ENCODE data around the gene SPTBN4. TPM values are rescaled to one million over a fixed set of nuclear protein-coding genes. Genes with fewer than 3 reads are reported as not detected.
A peak's percentile ranks its signal among the peaks of the same experiment; 100 is the strongest.
"Not testable (repeated sequence)": the region's sequence is repeated elsewhere in the genome, so short reads cannot be mapped to it uniquely, and the experiment has no call there.

SPTBN4 gene
- polyA plus RNA-seq, 6 donors from 2014 or later: not detected

GRCh38 chr19:40489882-40490230 is 23.1 kb downstream of the SPTBN4 start:
- Mint-ChIP-seq H3K9me3 (peaks cover 0 to 5% (median 0%) of the 10 kb centered on the region in 7 donors), H3K4me3 (no peak overlapping the region), H3K4me1 (peaks cover 0 to 7% (median 0%) of the 10 kb centered on the region in 3 donors), H3K27me3 (peaks cover 29 to 66% (median 34%) of the 10 kb centered on the region in 3 donors), H3K36me3 (peaks cover 0 to 4% of the 10 kb centered on the region in 2 donors), H3K27ac (no peak overlapping the region)
- DNase-seq (no peak), ATAC-seq (ENCODE audit: low read depth in 2 of 2) (no peak)

- Mint-ChIP-seq H3K27ac (peak overlapping the region in 2 of 6 donors; percentile 31 to 41), H3K27me3 (peaks cover 21 to 56% (median 35%) of the 10 kb centered on the region in 3 donors), H3K36me3 (peaks cover 0 to 4% of the 10 kb centered on the region in 2 donors), H3K9me3 (peaks cover 0 to 5% (median 0%) of the 10 kb centered on the region in 7 donors), H3K4me1 (peaks cover 0 to 7% (median 0%) of the 10 kb centered on the region in 3 donors), H3K4me3 (no peak overlapping the region)
- ATAC-seq (ENCODE audit: low read depth in 2 of 2) (no peak), DNase-seq (no peak)
Measured at GRCh38 chr19:40492274-40492673, 25.5 kb downstream of the SPTBN4 start.

GRCh38 chr19:40493778-40494177 is 27.0 kb downstream of the SPTBN4 start:
- H3K9me3 Mint-ChIP-seq: peaks cover 0 to 3% (median 0%) of the 10 kb centered on the region in 7 donors
- H3K27ac Mint-ChIP-seq: peak overlapping the region in 1 of 6 donors; percentile 12
- ATAC-seq (ENCODE audit: low read depth in 2 of 2) (no peak), DNase-seq (no peak)
- H3K4me1 Mint-ChIP-seq: no peaks in the 10 kb centered on the region
- peaks cover 0 to 4% of the 10 kb centered on the region in 2 donors for H3K36me3 Mint-ChIP-seq
- peaks cover 14 to 49% (median 35%) of the 10 kb centered on the region in 3 donors for H3K27me3 Mint-ChIP-seq
- no peak overlapping the region for H3K4me3 Mint-ChIP-seq

- peaks cover 0 to 4% of the 10 kb centered on the region in 2 donors for H3K36me3 Mint-ChIP-seq
- H3K27me3 Mint-ChIP-seq: peaks cover 14 to 46% (median 35%) of the 10 kb centered on the region in 3 donors
- H3K4me1 Mint-ChIP-seq: no peaks in the 10 kb centered on the region
Measured at GRCh38 chr19:40494191-40494838, 27.5 kb downstream of the SPTBN4 start.

GRCh38 chr19:40497214-40497613 is 30.4 kb downstream of the SPTBN4 start:
- H3K4me1 Mint-ChIP-seq: no peaks in the 10 kb centered on the region
- DNase-seq (no peak), ATAC-seq (ENCODE audit: low read depth in 2 of 2) (no peak)
- peaks cover 20 to 44% (median 41%) of the 10 kb centered on the region in 3 donors for H3K27me3 Mint-ChIP-seq
- H3K9me3 Mint-ChIP-seq: no peaks in the 10 kb centered on the region
- no peak overlapping the region for H3K4me3 Mint-ChIP-seq
- H3K36me3 Mint-ChIP-seq: no peaks in the 10 kb centered on the region
- H3K27ac Mint-ChIP-seq: no peak overlapping the region

More at GRCh38 chr19:40494191-40494838, 27.5 kb downstream of the SPTBN4 start:
- no peak overlapping the region for H3K4me3 Mint-ChIP-seq
- peak overlapping the region in 1 of 6 donors; percentile 34 for H3K27ac Mint-ChIP-seq
- DNase-seq (no peak), ATAC-seq (ENCODE audit: low read depth in 2 of 2) (no peak)
- H3K9me3 Mint-ChIP-seq: peaks cover 0 to 3% (median 0%) of the 10 kb centered on the region in 7 donors

- Mint-ChIP-seq H3K9me3 (no peaks in the 10 kb centered on the region), H3K27me3 (peaks cover 19 to 55% (median 55%) of the 10 kb centered on the region in 3 donors), H3K4me3 (no peak overlapping the region), H3K27ac (no peak overlapping the region), H3K4me1 (peaks cover 0 to 4% (median 0%) of the 10 kb centered on the region in 3 donors), H3K36me3 (no peaks in the 10 kb centered on the region)
- ATAC-seq (ENCODE audit: low read depth in 2 of 2) (no peak), DNase-seq (no peak)
Measured at GRCh38 chr19:40499320-40499719, 32.5 kb downstream of the SPTBN4 start.

GRCh38 chr19:40500678-40501530 is 34.1 kb downstream of the SPTBN4 start:
- H3K27me3 Mint-ChIP-seq: peaks cover 26 to 60% (median 59%) of the 10 kb centered on the region in 3 donors
- not testable (repeated sequence) for H3K36me3 Mint-ChIP-seq, H3K27ac Mint-ChIP-seq

GRCh38 chr19:40501599-40501998 is 34.8 kb downstream of the SPTBN4 start:
- Mint-ChIP-seq H3K4me1 (peaks cover 0 to 12% (median 4%) of the 10 kb centered on the region in 3 donors), H3K4me3 (no peak overlapping the region), H3K27me3 (peaks cover 26 to 65% (median 61%) of the 10 kb centered on the region in 3 donors), H3K36me3 (no peaks in the 10 kb centered on the region), H3K9me3 (peaks cover 0 to 4% (median 0%) of the 10 kb centered on the region in 7 donors), H3K27ac (no peak overlapping the region)
- no peak for DNase-seq
- no peak for ATAC-seq (ENCODE audit: low read depth in 2 of 2)

More at GRCh38 chr19:40500678-40501530, 34.1 kb downstream of the SPTBN4 start:
- not testable (repeated sequence) for ATAC-seq (ENCODE audit: low read depth in 2 of 2); DNase-seq; H3K4me3 Mint-ChIP-seq; H3K9me3 Mint-ChIP-seq
- peaks cover 0 to 12% (median 4%) of the 10 kb centered on the region in 3 donors for H3K4me1 Mint-ChIP-seq

- Mint-ChIP-seq H3K9me3 (peaks cover 0 to 4% (median 0%) of the 10 kb centered on the region in 7 donors), H3K27ac (no peak overlapping the region), H3K4me1 (peaks cover 0 to 12% (median 4%) of the 10 kb centered on the region in 3 donors), H3K4me3 (no peak overlapping the region), H3K36me3 (no peaks in the 10 kb centered on the region), H3K27me3 (peaks cover 26 to 65% (median 60%) of the 10 kb centered on the region in 3 donors)
- no peak for ATAC-seq (ENCODE audit: low read depth in 2 of 2)
- DNase-seq: no peak
Measured at GRCh38 chr19:40502081-40502480, 35.3 kb downstream of the SPTBN4 start.

GRCh38 chr19:40502647-40503319 is 36.0 kb downstream of the SPTBN4 start:
- no peaks in the 10 kb centered on the region for H3K36me3 Mint-ChIP-seq
- peaks cover 0 to 12% (median 4%) of the 10 kb centered on the region in 3 donors for H3K4me1 Mint-ChIP-seq
- H3K4me3 Mint-ChIP-seq: no peak overlapping the region
- ATAC-seq (ENCODE audit: low read depth in 2 of 2) (no peak), DNase-seq (no peak)
- peaks cover 26 to 60% (median 56%) of the 10 kb centered on the region in 3 donors for H3K27me3 Mint-ChIP-seq
- peak overlapping the region in 2 of 6 donors; percentile 9 to 57 for H3K27ac Mint-ChIP-seq
- H3K9me3 Mint-ChIP-seq: peaks cover 0 to 4% (median 0%) of the 10 kb centered on the region in 7 donors

GRCh38 chr19:40503320-40503695 is 36.5 kb downstream of the SPTBN4 start:
- H3K27ac Mint-ChIP-seq: peak overlapping the region in 1 of 6 donors; percentile 61
- no peak for DNase-seq
- no peaks in the 10 kb centered on the region for H3K36me3 Mint-ChIP-seq
- no peak for ATAC-seq (ENCODE audit: low read depth in 2 of 2)
- H3K4me1 Mint-ChIP-seq: peaks cover 0 to 12% (median 4%) of the 10 kb centered on the region in 3 donors
- peaks cover 0 to 4% (median 0%) of the 10 kb centered on the region in 7 donors for H3K9me3 Mint-ChIP-seq
- peaks cover 26 to 60% (median 58%) of the 10 kb centered on the region in 3 donors for H3K27me3 Mint-ChIP-seq
- peak overlapping the region in 1 of 8 donors; percentile 35 for H3K4me3 Mint-ChIP-seq

- H3K9me3 Mint-ChIP-seq: peaks cover 0 to 4% (median 0%) of the 10 kb centered on the region in 7 donors
- no peaks in the 10 kb centered on the region for H3K36me3 Mint-ChIP-seq
- ATAC-seq (ENCODE audit: low read depth in 2 of 2) (no peak), DNase-seq (no peak)
- H3K27ac Mint-ChIP-seq: no peak overlapping the region
- H3K27me3 Mint-ChIP-seq: peaks cover 39 to 78% (median 69%) of the 10 kb centered on the region in 3 donors
- no peak overlapping the region for H3K4me3 Mint-ChIP-seq
- H3K4me1 Mint-ChIP-seq: peaks cover 0 to 12% (median 4%) of the 10 kb centered on the region in 3 donors
Measured at GRCh38 chr19:40506099-40506498, 39.3 kb downstream of the SPTBN4 start.

GRCh38 chr19:40507892-40508291 is 41.1 kb downstream of the SPTBN4 start:
- H3K4me1 Mint-ChIP-seq: peaks cover 6 to 14% (median 8%) of the 10 kb centered on the region in 3 donors
- no peak overlapping the region for H3K27ac Mint-ChIP-seq
- DNase-seq: no peak
- H3K9me3 Mint-ChIP-seq: peaks cover 0 to 4% (median 0%) of the 10 kb centered on the region in 7 donors
- H3K27me3 Mint-ChIP-seq: peaks cover 40 to 77% (median 70%) of the 10 kb centered on the region in 3 donors
- no peak for ATAC-seq (ENCODE audit: low read depth in 2 of 2)
- H3K36me3 Mint-ChIP-seq: no peaks in the 10 kb centered on the region
- H3K4me3 Mint-ChIP-seq: no peak overlapping the region

All from naive B cell (primary cell).